HCT116 (cell line): Measurements from ENCODE around the gene IFITM2. TPM values are rescaled to one million over a fixed set of nuclear protein-coding genes. Genes with fewer than 3 reads are reported as not detected.
"Not testable (repeated sequence)": the region's sequence is repeated elsewhere in the genome, so short reads cannot be mapped to it uniquely, and the experiment has no call there.

Experiments
- ATAC-seq: fragments of 200-7000 bp; cut with Tn5 transposase; 2 replicates; pipeline ENCODE4 v1.9.1; 2020; ENCODE audit warnings: mild to moderate bottlenecking, moderate library complexity
- BruUV-seq: library from RNA; stranded (reverse); fragments of 400-500 nt; replicated peaks from 2 replicates; lab custom pipeline; 2021; lab: Mats Ljungman, UMichigan
- CTCF ChIA-PET: fragments of 300-600 bp; sonication (Branson Sonifier 250); formaldehyde crosslinking; loops from one replicate; lab custom pipeline; 2021; ENCODE audit warnings: antibody characterized with exemption; lab: Charles Lee
- POLR2A ChIA-PET: fragments of 300-600, 350-600 bp; sonication (Branson Sonifier 250); formaldehyde crosslinking; loops from one replicate; lab custom pipeline; 2021; ENCODE audit warnings: antibody characterized with exemption; lab: Charles Lee
- RAD21 ChIA-PET, 2 experiments: fragments of 300-600 bp; sonication (Branson Sonifier 250); formaldehyde crosslinking; loops; one replicate each; lab custom pipeline; 2023; ENCODE audit warnings: low total read pairs in 2 of 2; ENCODE audit not compliant: uncharacterized antibody in 2 of 2, unreplicated experiment in 2 of 2, low non-redundant PET in 1 of 2; lab: Charles Lee
- DNase-seq: peaks from one replicate; pipeline ENCODE4 v3.0.0-alpha.2; 2010; ENCODE audit warnings: low read depth, low spot score
- H2AFZ ChIP-seq: fragments of 200-600 bp; shearing (Covaris generic), sonication (generic); 2 replicates; pipeline ENCODE4 v1.6.1; 2017; ENCODE audit warnings: low read depth, mixed run types, mixed read lengths, antibody characterized with exemption, low read length; ENCODE audit not compliant: poor library complexity, severe bottlenecking
- H3K27ac ChIP-seq: 2 replicates; pipeline ENCODE4 v1.5.1; 2012; ENCODE audit warnings: low read depth, low read length
- H3K27me3 ChIP-seq: fragments of 200-600 bp; sonication (generic); 2 replicates; pipeline ENCODE4 v1.6.1; 2016; ENCODE audit warnings: mixed run types, low read length, mixed read lengths; ENCODE audit not compliant: insufficient read depth
- H3K36me3 ChIP-seq, 2 experiments: fragments of 200-500 bp in 1 of 2; fragments of 200-600 bp in 1 of 2; sonication (Bioruptor generic) in 1 of 2; sonication (generic) in 1 of 2; 2 replicates each; pipeline versions ENCODE4 v1.5.1 to v1.6.1; 2014 to 2016; ENCODE audit warnings: low read length in 2 of 2, inconsistent platforms in 1 of 2, mixed read lengths in 1 of 2, mixed run types in 1 of 2; ENCODE audit not compliant: insufficient read depth in 2 of 2, control insufficient read depth in 1 of 2
- H3K4me1 ChIP-seq, 2 experiments: fragments of 200-600 bp in 1 of 2; sonication (generic) in 1 of 2; 2 replicates each; pipeline versions ENCODE4 v1.5.1 to v1.6.1; 2012 to 2017; ENCODE audit warnings: low read length in 2 of 2, inconsistent platforms in 1 of 2, mild to moderate bottlenecking in 1 of 2, mixed read lengths in 1 of 2, mixed run types in 1 of 2, moderate library complexity in 1 of 2; ENCODE audit not compliant: insufficient read depth in 2 of 2, control insufficient read depth in 1 of 2
- H3K4me2 ChIP-seq: fragments of 200-600 bp; sonication (generic); 2 replicates; pipeline ENCODE4 v1.6.1; 2017; ENCODE audit warnings: mixed run types, low read length, mixed read lengths
- H3K4me3 ChIP-seq, 2 experiments: fragments of 200-600 bp in 1 of 2; sonication (generic) in 1 of 2; replicated peaks in 1 of 2; 2 replicates each; pipeline ENCODE4 v1.5.1; 2011 to 2016; ENCODE audit warnings: low read length in 2 of 2, control low read depth in 1 of 2, low read depth in 1 of 2, mild to moderate bottlenecking in 1 of 2, mixed read lengths in 1 of 2, mixed run types in 1 of 2
- H3K79me2 ChIP-seq: fragments of 200-600 bp; sonication (generic); 2 replicates; pipeline ENCODE4 v1.6.1; 2017; ENCODE audit warnings: mild to moderate bottlenecking, mixed run types, low read length, moderate library complexity, mixed read lengths; ENCODE audit not compliant: insufficient read depth
- H3K9ac ChIP-seq: fragments of 200-600 bp; sonication (generic); 2 replicates; pipeline ENCODE4 v1.6.1; 2016; ENCODE audit warnings: low read length, mixed read lengths
- H3K9me2 ChIP-seq: fragments of 200-600 bp; sonication (generic), shearing (Covaris generic); 2 replicates; pipeline ENCODE4 v1.6.1; 2017; ENCODE audit warnings: mixed run types, mild to moderate bottlenecking, moderate library complexity; ENCODE audit not compliant: insufficient read depth
- H3K9me3 ChIP-seq, 2 experiments: fragments of 200-500 bp in 1 of 2; fragments of 200-600 bp in 1 of 2; sonication (Bioruptor generic) in 1 of 2; sonication (generic) in 1 of 2; 2 replicates each; pipeline ENCODE4 v1.6.1; 2014 to 2017; ENCODE audit warnings: low read length in 2 of 2, mixed read lengths in 2 of 2, inconsistent platforms in 1 of 2, low read depth in 1 of 2, mild to moderate bottlenecking in 1 of 2, mixed run types in 1 of 2, moderate library complexity in 1 of 2; ENCODE audit not compliant: control insufficient read depth in 1 of 2, insufficient read depth in 1 of 2
- H4K20me1 ChIP-seq: fragments of 200-600 bp; sonication (generic), shearing (Covaris generic); 2 replicates; pipeline ENCODE4 v1.6.1; 2017; ENCODE audit warnings: mixed run types, mild to moderate bottlenecking, moderate library complexity; ENCODE audit not compliant: insufficient read depth
- intact Hi-C: fragments of 100-400 bp; cut with micrococcal nuclease; formaldehyde crosslinking; loops from 2 replicates; pipeline ENCODE4 v1.10.0; 2022
- total RNA-seq: library from RNA; stranded (reverse); gene quantifications from one replicate; pipeline ENCODE4 v1.2.1, GENCODE V29; 2021; ENCODE audit not compliant: unreplicated experiment

The IFITM2 gene
- total RNA-seq, 1 experiment from 2014 or later, result 106 TPM

DNA sequence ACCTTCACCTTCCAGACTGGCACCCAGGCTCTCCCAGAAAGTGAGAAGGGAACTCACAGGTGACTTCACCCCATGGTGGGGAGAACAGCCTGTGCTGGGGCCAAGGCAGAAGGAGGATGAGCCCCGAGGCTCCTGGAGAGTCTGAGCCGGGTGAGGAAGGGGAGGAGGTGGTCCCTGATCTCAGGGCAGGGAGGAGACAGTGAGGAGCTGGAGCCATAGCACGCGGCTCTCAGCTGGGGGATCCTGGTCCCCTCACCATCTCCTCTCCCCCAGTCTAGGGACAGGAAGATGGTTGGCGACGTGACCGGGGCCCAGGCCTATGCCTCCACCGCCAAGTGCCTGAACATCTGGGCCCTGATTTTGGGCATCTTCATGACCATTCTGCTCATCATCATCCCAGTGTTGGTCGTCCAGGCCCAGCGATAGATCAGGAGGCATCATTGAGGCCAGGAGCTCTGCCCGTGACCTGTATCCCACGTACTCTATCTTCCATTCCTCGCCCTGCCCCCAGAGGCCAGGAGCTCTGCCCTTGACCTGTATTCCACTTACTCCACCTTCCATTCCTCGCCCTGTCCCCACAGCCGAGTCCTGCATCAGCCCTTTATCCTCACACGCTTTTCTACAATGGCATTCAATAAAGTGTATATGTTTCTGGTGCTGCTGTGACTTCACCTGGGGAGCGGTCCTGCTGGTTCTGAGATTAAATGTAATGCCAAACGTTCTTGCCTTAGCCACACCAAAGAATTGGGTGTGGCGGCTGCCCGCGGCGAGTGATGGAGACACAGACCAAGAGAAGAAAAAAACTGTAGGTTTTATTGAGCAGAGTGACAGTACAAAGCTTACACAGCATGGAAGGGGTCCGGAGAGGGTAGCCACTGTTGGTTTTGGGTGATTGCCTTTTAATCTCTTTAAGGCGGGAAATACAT, 1.4 kb downstream of the IFITM2 start:
- CTCF ChIA-PET, result interaction anchor here (1.0 to 1.1 kb wide), 2 partner anchors 8 to 10 kb away, joined by 3 to 5 read pairs; no protein-coding TSS in a partner anchor
- BruUV-seq, H3K9me3 ChIP-seq, H4K20me1 ChIP-seq, H3K9me2 ChIP-seq, DNase-seq, RAD21 ChIA-PET, H2AFZ ChIP-seq, H3K27me3 ChIP-seq, H3K79me2 ChIP-seq, H3K36me3 ChIP-seq, POLR2A ChIA-PET: not testable (repeated sequence)
- Histone ChIP-seq H3K9ac (peak overlapping the region; percentile 61), H3K4me1 (peaks cover 21 to 33% of the 10 kb centered on the region in 2 experiments), H3K4me3 (peak overlapping the region; percentile 59 to 68), H3K27ac (peak overlapping the region; percentile 62; the same call in 1 of the 2 replicates), H3K4me2 (peak overlapping the region; percentile 80)
- peak; percentile 16 for ATAC-seq
- intact Hi-C loops, result loop anchor here (10.0 kb wide), 1 partner anchor 86 kb away; the partner anchor contains the start of gene PKP3

DNA sequence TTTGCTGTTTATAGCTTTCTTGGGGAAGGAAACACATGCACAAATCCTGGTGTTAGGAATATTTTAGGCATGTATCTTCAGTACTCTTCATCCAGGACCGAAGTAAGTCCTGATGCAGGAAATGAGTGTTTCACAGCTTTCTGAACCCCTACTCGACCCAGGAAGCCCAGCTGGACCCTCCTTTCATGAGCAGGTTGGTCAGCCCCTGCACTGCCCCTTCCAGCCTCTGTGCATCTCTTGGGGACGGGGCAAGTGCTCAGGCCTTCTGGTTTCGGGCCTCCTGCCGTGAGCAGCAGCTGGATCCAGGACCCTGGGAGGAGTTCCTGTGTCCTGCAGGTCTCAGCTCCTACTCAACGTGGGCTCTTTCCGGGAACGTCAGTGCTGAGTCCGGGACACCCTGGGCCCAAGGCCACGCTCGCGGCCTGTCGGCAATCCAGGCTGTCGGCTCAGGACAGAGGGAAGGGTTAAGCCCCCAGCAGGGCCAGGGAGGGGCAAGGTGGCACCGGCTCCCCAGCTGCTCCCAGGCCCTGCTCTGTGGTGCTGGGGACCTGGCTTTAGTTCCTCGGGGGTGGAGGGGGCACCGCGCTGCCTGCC, 2.5 kb downstream of the IFITM2 start:
- H3K27me3 ChIP-seq, H3K9me2 ChIP-seq, BruUV-seq, H2AFZ ChIP-seq, POLR2A ChIA-PET, H4K20me1 ChIP-seq, H3K79me2 ChIP-seq, H3K4me3 ChIP-seq, H3K36me3 ChIP-seq, H3K27ac ChIP-seq, DNase-seq, H3K9ac ChIP-seq, H3K9me3 ChIP-seq, RAD21 ChIA-PET: not testable (repeated sequence)
- Histone ChIP-seq H3K4me1 (peaks cover 23 to 35% of the 10 kb centered on the region in 2 experiments), H3K4me2 (peak overlapping the region; percentile 80)
- CTCF ChIA-PET, result interaction anchor here (1.0 kb wide), 1 partner anchor 9 kb away, joined by 3 read pairs; no protein-coding TSS in a partner anchor
- intact Hi-C loops, result loop anchor here (10.0 kb wide), 1 partner anchor 85 kb away; the partner anchor contains the start of gene PKP3
- peak; percentile 5; the same call in 1 of the 2 replicates for ATAC-seq

DNA sequence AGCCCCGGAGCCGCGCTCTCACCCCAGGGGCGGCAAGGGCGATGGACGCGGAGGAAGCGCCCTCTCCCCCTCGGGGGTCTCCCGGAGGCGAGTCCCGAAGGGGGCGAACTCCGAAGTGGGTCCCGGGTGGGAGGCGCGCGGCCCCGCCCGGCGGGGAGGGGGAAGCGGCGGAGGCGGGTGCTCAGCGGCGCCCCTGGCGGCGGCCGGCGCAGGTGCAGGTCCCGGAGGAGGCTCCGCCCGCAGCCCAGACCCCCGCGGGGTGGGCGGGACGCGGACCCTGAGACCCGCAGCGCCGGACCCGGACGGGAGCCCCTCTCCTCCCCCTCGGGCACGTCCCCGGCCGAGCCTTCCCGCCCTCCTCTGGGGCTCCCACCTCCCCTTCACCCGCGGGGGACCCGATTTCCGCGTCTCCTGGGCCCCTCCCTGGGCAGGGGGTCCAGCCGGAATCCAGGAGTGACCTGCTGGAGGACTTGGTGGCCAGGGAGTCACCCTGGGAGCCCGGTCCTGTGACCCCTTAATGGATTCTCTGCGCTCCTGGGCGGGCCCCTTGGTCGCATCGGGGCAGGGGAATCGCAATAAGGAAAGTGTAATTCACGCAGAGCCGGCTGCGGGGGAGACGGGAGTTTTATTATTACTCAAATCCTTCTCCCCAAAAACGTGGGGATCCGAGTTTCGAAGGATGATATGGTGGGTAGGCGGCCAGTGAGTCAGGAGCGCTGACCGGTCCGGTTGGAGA, 3.6 kb downstream of the IFITM2 start:
- H3K9me2 ChIP-seq, H3K79me2 ChIP-seq, H3K27ac ChIP-seq, H4K20me1 ChIP-seq, DNase-seq, H2AFZ ChIP-seq, H3K36me3 ChIP-seq, H3K4me3 ChIP-seq, H3K9ac ChIP-seq, BruUV-seq, H3K27me3 ChIP-seq, intact Hi-C loops, H3K4me2 ChIP-seq, POLR2A ChIA-PET, RAD21 ChIA-PET, H3K9me3 ChIP-seq: not testable (repeated sequence)
- H3K4me1 ChIP-seq, result peaks cover 23 to 35% of the 10 kb centered on the region in 2 experiments
- ATAC-seq, result peak; percentile 64
- CTCF ChIA-PET, result interaction anchor here (2.1 kb wide), 1 partner anchor 137 kb away, joined by 5 read pairs; no protein-coding TSS in a partner anchor
